Neuron (in vitro differentiated cells): ENCODE data around the gene CNTNAP2.

Experiments
- H2AFZ ChIP-seq: one replicate; pipeline ENCODE4 v1.6.1; 2013; ENCODE audit warnings: low read depth, mild to moderate bottlenecking, inconsistent platforms, low read length, moderate library complexity
- H3K27me3 ChIP-seq: one replicate; pipeline ENCODE4 v1.6.1; 2013; ENCODE audit warnings: low read length; ENCODE audit not compliant: insufficient read depth
- H3K36me3 ChIP-seq: one replicate; pipeline ENCODE4 v1.6.1; 2013; ENCODE audit warnings: low read length; ENCODE audit not compliant: insufficient read depth
- H3K4me1 ChIP-seq: one replicate; pipeline ENCODE4 v1.6.1; 2013; ENCODE audit warnings: low read length; ENCODE audit not compliant: insufficient read depth
- H3K4me3 ChIP-seq: 2 replicates; pipeline ENCODE4 v1.5.1; 2013; ENCODE audit warnings: mild to moderate bottlenecking, low read length, moderate library complexity
- H3K9me3 ChIP-seq: one replicate; pipeline ENCODE4 v1.6.1; 2013; ENCODE audit warnings: low read length

Gene CNTNAP2

GRCh38 chr7:148180075-148180474 is 2063.5 kb downstream of the CNTNAP2 start:
- Histone ChIP-seq H3K4me3 (no peak overlapping the region), H3K9me3 (no peaks in the 10 kb centered on the region), H2AFZ (no peak overlapping the region), H3K27me3 (no peaks in the 10 kb centered on the region), H3K4me1 (peaks cover 3% of the 10 kb centered on the region), H3K36me3 (no peaks in the 10 kb centered on the region)

GRCh38 chr7:148182264-148182663 is 2065.7 kb downstream of the CNTNAP2 start:
- Histone ChIP-seq H2AFZ (no peak overlapping the region), H3K4me3 (no peak overlapping the region), H3K9me3 (no peaks in the 10 kb centered on the region), H3K27me3 (no peaks in the 10 kb centered on the region), H3K4me1 (peaks cover 3% of the 10 kb centered on the region), H3K36me3 (no peaks in the 10 kb centered on the region)

GRCh38 chr7:148185041-148185440 is 2068.4 kb downstream of the CNTNAP2 start:
- no peak overlapping the region for H2AFZ ChIP-seq
- H3K36me3 ChIP-seq: no peaks in the 10 kb centered on the region
- H3K4me3 ChIP-seq: no peak overlapping the region
- H3K9me3 ChIP-seq: no peaks in the 10 kb centered on the region
- no peaks in the 10 kb centered on the region for H3K27me3 ChIP-seq
- peaks cover 3% of the 10 kb centered on the region for H3K4me1 ChIP-seq

- no peak overlapping the region for H2AFZ ChIP-seq
- H3K27me3 ChIP-seq: no peaks in the 10 kb centered on the region
- no peaks in the 10 kb centered on the region for H3K9me3 ChIP-seq
- H3K4me1 ChIP-seq: peaks cover 3% of the 10 kb centered on the region
- H3K36me3 ChIP-seq: no peaks in the 10 kb centered on the region
- H3K4me3 ChIP-seq: no peak overlapping the region
Observed at GRCh38 chr7:148187471-148187870, 2070.9 kb downstream of the CNTNAP2 start.

GRCh38 chr7:148191391-148192065 is 2074.9 kb downstream of the CNTNAP2 start:
- Histone ChIP-seq H3K4me3 (no peak overlapping the region), H3K36me3 (no peaks in the 10 kb centered on the region), H3K9me3 (no peaks in the 10 kb centered on the region), H2AFZ (no peak overlapping the region), H3K27me3 (no peaks in the 10 kb centered on the region), H3K4me1 (no peaks in the 10 kb centered on the region)

- Histone ChIP-seq H3K27me3 (no peaks in the 10 kb centered on the region), H3K9me3 (no peaks in the 10 kb centered on the region), H3K4me1 (no peaks in the 10 kb centered on the region), H3K36me3 (no peaks in the 10 kb centered on the region), H3K4me3 (no peak overlapping the region), H2AFZ (no peak overlapping the region)
Observed at GRCh38 chr7:148192491-148192890, 2075.9 kb downstream of the CNTNAP2 start.

GRCh38 chr7:148201992-148202391 is 2085.4 kb downstream of the CNTNAP2 start:
- no peak overlapping the region for H3K4me3 ChIP-seq
- no peaks in the 10 kb centered on the region for H3K4me1 ChIP-seq
- no peaks in the 10 kb centered on the region for H3K9me3 ChIP-seq
- H3K27me3 ChIP-seq: no peaks in the 10 kb centered on the region
- no peak overlapping the region for H2AFZ ChIP-seq
- H3K36me3 ChIP-seq: no peaks in the 10 kb centered on the region

- no peaks in the 10 kb centered on the region for H3K9me3 ChIP-seq
- no peak overlapping the region for H3K4me3 ChIP-seq
- H3K36me3 ChIP-seq: no peaks in the 10 kb centered on the region
- H3K4me1 ChIP-seq: no peaks in the 10 kb centered on the region
- no peak overlapping the region for H2AFZ ChIP-seq
- no peaks in the 10 kb centered on the region for H3K27me3 ChIP-seq
Observed at GRCh38 chr7:148204639-148205304, 2088.2 kb downstream of the CNTNAP2 start.

GRCh38 chr7:148209643-148210190 is 2093.1 kb downstream of the CNTNAP2 start:
- Histone ChIP-seq H3K9me3 (no peaks in the 10 kb centered on the region), H3K4me3 (no peak overlapping the region), H3K36me3 (no peaks in the 10 kb centered on the region), H3K4me1 (no peaks in the 10 kb centered on the region), H3K27me3 (peaks cover 3% of the 10 kb centered on the region), H2AFZ (no peak overlapping the region)

GRCh38 chr7:148210804-148211325 is 2094.3 kb downstream of the CNTNAP2 start:
- Histone ChIP-seq H3K36me3 (no peaks in the 10 kb centered on the region), H3K27me3 (peaks cover 3% of the 10 kb centered on the region), H3K9me3 (no peaks in the 10 kb centered on the region), H3K4me1 (no peaks in the 10 kb centered on the region), H3K4me3 (no peak overlapping the region), H2AFZ (no peak overlapping the region)

GRCh38 chr7:148211740-148212151 is 2095.1 kb downstream of the CNTNAP2 start:
- Histone ChIP-seq H3K4me3 (no peak overlapping the region), H3K4me1 (no peaks in the 10 kb centered on the region), H3K36me3 (no peaks in the 10 kb centered on the region), H3K9me3 (no peaks in the 10 kb centered on the region), H2AFZ (no peak overlapping the region), H3K27me3 (peaks cover 3% of the 10 kb centered on the region)

GRCh38 chr7:148212731-148213130 is 2096.1 kb downstream of the CNTNAP2 start:
- H3K27me3 ChIP-seq: peaks cover 3% of the 10 kb centered on the region
- H3K4me1 ChIP-seq: no peaks in the 10 kb centered on the region
- no peak overlapping the region for H2AFZ ChIP-seq
- H3K36me3 ChIP-seq: no peaks in the 10 kb centered on the region
- peaks cover 2% of the 10 kb centered on the region for H3K9me3 ChIP-seq
- no peak overlapping the region for H3K4me3 ChIP-seq

- Histone ChIP-seq H3K4me1 (no peaks in the 10 kb centered on the region), H3K9me3 (peaks cover 2% of the 10 kb centered on the region), H3K36me3 (no peaks in the 10 kb centered on the region), H2AFZ (no peak overlapping the region), H3K4me3 (no peak overlapping the region), H3K27me3 (peaks cover 3% of the 10 kb centered on the region)
Observed at GRCh38 chr7:148214101-148214500, 2097.5 kb downstream of the CNTNAP2 start.
